Keratinocyte (primary cell): Measurements from ENCODE around the gene CACNA1B.

Experiments used
- CTCF ChIP-seq, 3 experiments: IDR thresholded peaks in 1 of 3; conservative IDR thresholded peaks in 1 of 3; optimal IDR thresholded peaks in 1 of 3; 2 replicates in 2 of 3; 3 replicates in 1 of 3; pipeline versions ENCODE3 to v1.5.1; 2011; ENCODE audit warnings: low read length in 3 of 3, mild to moderate bottlenecking in 3 of 3, moderate library complexity in 2 of 3, control low read depth in 1 of 3, inconsistent platforms in 1 of 3; ENCODE audit not compliant: insufficient read depth in 2 of 3; ENCODE audit errors: extremely low read depth in 1 of 3
- EZH2 ChIP-seq: IDR thresholded peaks from one replicate; pipeline ENCODE4 v1.6.1; 2012; ENCODE audit warnings: inconsistent platforms, mild to moderate bottlenecking, low read length, moderate library complexity

GRCh38 chr9:138025908-138026307 lies 148.3 kb downstream of the CACNA1B start:
- no peak for TF ChIP-seq CTCF (optimal IDR thresholded peaks at IDR 0.05 in 1 of 3, IDR thresholded peaks at IDR 0.05 in 1 of 3, conservative IDR thresholded peaks at IDR 0.05 in 1 of 3; ENCODE audit: extremely low read depth in 1 of 3, insufficient read depth in 2 of 3, low read length in 3 of 3)
- no peak for TF ChIP-seq EZH2
